Left lung (tissue), 10 donors: Measurements from ENCODE around the gene MICB. TPM values are rescaled to one million over a fixed set of nuclear protein-coding genes. Genes with fewer than 3 reads are reported as not detected.
A peak's percentile ranks its signal among the peaks of the same experiment; 100 is the strongest.
"Not testable (repeated sequence)": the region's sequence is repeated elsewhere in the genome, so short reads cannot be mapped to it uniquely, and the experiment has no call there.

Experiments used
- ATAC-seq: fragments of 200-7000 bp; cut with Tn5 transposase; one replicate; pipeline ENCODE4 v1.9.1; 2020; ENCODE audit warnings: moderate library complexity
- DNase-seq, 4 donors: peaks; one replicate each; pipeline ENCODE4 v3.0.0-alpha.2; 2013 to 2020
- H3K27ac ChIP-seq, 2 donors: fragments of 200-600 bp; sonication (generic) in 1 of 2; one replicate each; pipeline versions ENCODE4 v1.5.0 to v1.8.0; 2020 to 2021
- H3K27me3 ChIP-seq, 2 donors: fragments of 200-600 bp; sonication (generic) in 1 of 2; one replicate each; pipeline versions ENCODE4 v1.5.0 to v1.8.0; 2020 to 2021
- H3K36me3 ChIP-seq, 2 donors: fragments of 200-600 bp; sonication (generic) in 1 of 2; one replicate each; pipeline versions ENCODE4 v1.5.0 to v1.8.0; 2020 to 2021
- H3K4me1 ChIP-seq, 2 donors: fragments of 200-600 bp; one replicate each; pipeline ENCODE4 v1.8.0; 2021
- H3K4me3 ChIP-seq, 2 donors: fragments of 200-600 bp; sonication (generic) in 1 of 2; one replicate each; pipeline versions ENCODE4 v1.5.0 to v1.8.0; 2020 to 2021; ENCODE audit warnings: mild to moderate bottlenecking in 1 of 2
- H3K9me3 ChIP-seq, 2 donors: fragments of 200-600 bp; sonication (generic) in 1 of 2; one replicate each; pipeline versions ENCODE4 v1.5.0 to v1.8.0; 2020 to 2021
- intact Hi-C, 2 donors: fragments of 100-400 bp; cut with DNase I; formaldehyde crosslinking; loops; one replicate each; pipeline versions ENCODE4 v1.11.2 to v1.14.2; 2022
- polyA plus RNA-seq, 6 donors: library from polyadenylated mRNA; unstranded; fragments of 120-200 nt; gene quantifications; one replicate each; pipeline ENCODE4 v1.2.1, GENCODE V29; 2013; ENCODE audit not compliant: insufficient read length in 6 of 6
- total RNA-seq, 2 donors: library from RNA; stranded (reverse); fragmentation: NEBNext Ultra II Directional; extraction: Animal tissue kit (Norgen Biotek cat#: 25700); gene quantifications; one replicate each; pipeline ENCODE4 v1.2.1, GENCODE V29; 2021
- TF ChIP-seq, protein P1 (sequence below), 2 donors: fragments of 200-600 bp; sonication (generic) in 1 of 2; IDR thresholded peaks; one replicate each; pipeline versions ENCODE4 v1.5.0 to v1.8.0; 2021; ENCODE audit warnings: antibody characterized with exemption in 2 of 2
- donor health status: DM: no; HTN: yes; CAD: no.
- donor health status: DM: no; HTN: no; CAD: no.

Gene MICB
- total and polyA plus RNA-seq, 8 donors: 0.80 to 11.3 (median 2.3) TPM

DNA sequence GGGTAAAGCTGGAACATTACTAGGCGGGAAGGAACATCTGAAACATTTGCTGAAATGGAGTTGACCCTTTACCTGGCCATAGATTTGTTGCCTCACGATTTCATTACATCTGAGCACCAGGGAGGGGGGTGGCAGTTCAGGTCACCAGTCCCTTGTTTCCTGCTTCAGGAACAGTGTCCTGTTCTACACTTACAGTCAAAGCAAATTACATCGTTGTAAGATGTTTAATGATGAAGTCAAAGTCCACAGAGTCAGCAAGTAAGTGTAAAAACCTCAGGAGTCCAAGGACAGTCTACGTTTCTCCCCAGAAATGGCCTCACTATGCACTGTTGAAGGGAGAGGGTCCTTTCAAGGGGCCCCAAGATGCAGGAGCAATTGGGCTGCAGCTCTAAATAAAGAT lies 8.9 kb upstream of the MICB start:
- DNase-seq: no peak
- intact Hi-C loops: no loop called here
- no peak for ATAC-seq
- peaks cover 0 to 25% of the 10 kb centered on the region in 2 donors for H3K4me1 ChIP-seq
- no peak overlapping the region for H3K4me3 ChIP-seq
- H3K9me3 ChIP-seq: no peaks in the 10 kb centered on the region
- H3K27me3 ChIP-seq: no peaks in the 10 kb centered on the region
- H3K27ac ChIP-seq: no peak overlapping the region
- TF ChIP-seq, protein P1, sequence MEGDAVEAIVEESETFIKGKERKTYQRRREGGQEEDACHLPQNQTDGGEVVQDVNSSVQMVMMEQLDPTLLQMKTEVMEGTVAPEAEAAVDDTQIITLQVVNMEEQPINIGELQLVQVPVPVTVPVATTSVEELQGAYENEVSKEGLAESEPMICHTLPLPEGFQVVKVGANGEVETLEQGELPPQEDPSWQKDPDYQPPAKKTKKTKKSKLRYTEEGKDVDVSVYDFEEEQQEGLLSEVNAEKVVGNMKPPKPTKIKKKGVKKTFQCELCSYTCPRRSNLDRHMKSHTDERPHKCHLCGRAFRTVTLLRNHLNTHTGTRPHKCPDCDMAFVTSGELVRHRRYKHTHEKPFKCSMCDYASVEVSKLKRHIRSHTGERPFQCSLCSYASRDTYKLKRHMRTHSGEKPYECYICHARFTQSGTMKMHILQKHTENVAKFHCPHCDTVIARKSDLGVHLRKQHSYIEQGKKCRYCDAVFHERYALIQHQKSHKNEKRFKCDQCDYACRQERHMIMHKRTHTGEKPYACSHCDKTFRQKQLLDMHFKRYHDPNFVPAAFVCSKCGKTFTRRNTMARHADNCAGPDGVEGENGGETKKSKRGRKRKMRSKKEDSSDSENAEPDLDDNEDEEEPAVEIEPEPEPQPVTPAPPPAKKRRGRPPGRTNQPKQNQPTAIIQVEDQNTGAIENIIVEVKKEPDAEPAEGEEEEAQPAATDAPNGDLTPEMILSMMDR (IDR thresholded peaks at IDR 0.05): no peak
- H3K36me3 ChIP-seq: no peaks in the 10 kb centered on the region

DNA sequence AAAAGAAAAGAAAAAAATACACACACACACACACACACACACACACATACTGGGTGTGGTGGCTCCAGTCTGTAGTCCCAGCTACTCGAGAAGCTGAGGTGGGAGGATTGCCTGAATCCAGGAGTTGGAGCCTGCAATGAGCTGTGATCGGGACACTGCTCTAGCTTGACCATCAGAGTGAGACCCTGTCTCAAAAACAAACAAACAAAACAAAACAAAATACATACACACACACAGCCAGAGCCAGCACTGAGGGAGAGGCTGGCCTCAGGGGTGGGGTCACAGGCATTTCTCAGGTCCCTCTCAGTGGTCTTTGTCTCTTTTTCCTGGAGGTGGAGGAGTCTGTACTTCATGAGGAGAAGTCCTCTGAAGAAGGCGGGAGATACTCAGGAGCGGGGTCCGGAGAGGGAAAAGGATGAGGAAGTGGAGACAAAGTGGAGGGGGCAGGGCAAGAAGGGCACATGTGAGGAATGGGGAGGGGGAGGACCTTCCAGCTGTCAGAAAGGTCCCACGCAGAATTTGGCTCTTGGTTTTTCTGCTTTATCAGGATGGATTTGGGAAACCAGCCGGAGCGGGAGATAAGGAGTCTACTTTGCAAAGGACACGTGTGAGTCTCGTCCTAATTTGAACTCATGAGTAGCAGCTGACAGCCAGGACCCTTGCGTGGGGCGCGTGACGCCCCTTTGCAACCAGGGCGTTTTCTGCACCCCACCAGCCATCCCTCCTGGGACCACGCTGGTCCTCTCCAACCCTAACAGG lies 7.7 kb upstream of the MICB start:
- no peak for DNase-seq
- intact Hi-C loops: loop anchor here in 1 of 2 donors (10.0 kb wide), 1 partner anchor 105 kb away; the partner anchor contains the start of gene NCR3
- Histone ChIP-seq H3K9me3 (no peaks in the 10 kb centered on the region), H3K27ac (no peak overlapping the region), H3K36me3 (no peaks in the 10 kb centered on the region), H3K4me1 (peaks cover 0 to 29% of the 10 kb centered on the region in 2 donors), H3K27me3 (no peaks in the 10 kb centered on the region), H3K4me3 (no peak overlapping the region)
- no peak for ATAC-seq
- TF ChIP-seq, protein P1 (IDR thresholded peaks at IDR 0.05): no peak

DNA sequence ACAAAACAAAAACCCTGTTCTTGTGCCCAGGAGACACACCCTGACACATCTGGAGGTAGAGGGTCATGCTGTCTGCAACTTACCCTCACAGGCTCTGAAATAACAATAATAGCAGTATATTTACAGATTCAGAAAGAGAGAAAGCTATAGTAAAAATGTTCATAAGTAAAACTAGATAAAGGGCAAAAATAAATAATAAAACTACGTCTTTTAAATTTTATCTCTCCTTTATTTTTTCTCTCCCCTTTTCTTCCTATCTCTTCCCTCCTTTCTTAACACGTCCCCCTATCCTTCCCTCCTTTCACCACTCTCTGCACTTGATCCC lies 4.4 kb upstream of the MICB start:
- H3K27ac ChIP-seq: peak overlapping the region in 1 of 2 donors; percentile 90
- not testable (repeated sequence) for ATAC-seq, H3K36me3 ChIP-seq, H3K27me3 ChIP-seq, H3K9me3 ChIP-seq, DNase-seq
- intact Hi-C loops: loop anchor here in 1 of 2 donors (10.0 kb wide), 1 partner anchor 101 kb away; the partner anchor contains the start of gene NCR3
- H3K4me1 ChIP-seq: peaks cover 0 to 52% of the 10 kb centered on the region in 2 donors
- H3K4me3 ChIP-seq: peak overlapping the region; percentile 53 to 81

DNA sequence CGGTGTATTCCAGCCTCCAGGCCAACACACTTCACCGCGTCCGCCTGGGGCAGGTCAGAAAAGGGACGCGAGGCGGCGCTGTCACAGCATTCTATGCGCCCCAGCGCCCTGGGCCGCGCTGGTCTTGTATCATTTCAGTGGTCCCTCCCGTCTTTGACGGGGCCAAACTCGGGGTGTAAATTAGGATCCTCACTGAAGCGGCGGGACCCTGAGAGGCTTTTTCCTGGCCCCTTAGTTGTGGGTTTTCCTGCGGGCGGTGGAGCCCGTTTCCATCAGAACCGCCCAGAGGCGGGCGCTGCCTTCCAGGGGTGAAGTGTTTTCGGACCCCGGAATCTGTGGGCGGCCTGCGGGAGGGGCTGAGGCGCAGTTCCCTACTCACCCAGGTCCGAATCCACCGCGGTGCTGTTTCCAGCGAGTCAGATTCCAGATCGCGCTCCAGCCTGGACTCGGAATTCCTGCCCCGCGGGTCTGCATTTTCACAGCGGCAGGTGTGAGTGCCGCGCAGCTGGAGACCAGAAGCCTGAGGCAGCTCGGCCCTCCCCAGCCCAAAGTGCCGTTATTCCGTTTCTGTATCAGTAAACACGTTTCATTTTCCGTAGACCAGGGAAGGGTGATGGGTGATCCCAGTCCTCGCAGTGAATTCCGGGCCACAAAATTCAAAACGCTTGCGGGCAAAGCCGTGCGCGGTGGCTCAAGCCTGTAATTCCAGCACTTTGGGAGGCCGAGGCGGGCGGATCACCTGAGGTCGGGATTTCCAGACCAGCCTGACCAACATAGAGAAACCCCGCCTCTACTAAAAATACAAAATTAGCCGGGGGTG lies 3.9 kb upstream of the MICB start:
- peaks cover 0 to 58% of the 10 kb centered on the region in 2 donors for H3K4me1 ChIP-seq
- no peaks in the 10 kb centered on the region for H3K36me3 ChIP-seq
- ATAC-seq: peak; percentile 82
- peak in 3 of 4 donors; percentile 67 to 97 (median 88) for DNase-seq
- TF ChIP-seq, protein P1 (IDR thresholded peaks at IDR 0.05): peak; percentile 82 to 94
- no peaks in the 10 kb centered on the region for H3K27me3 ChIP-seq
- H3K27ac ChIP-seq: peak overlapping the region; percentile 78 to 90
- H3K9me3 ChIP-seq: no peaks in the 10 kb centered on the region
- peak overlapping the region; percentile 53 to 81 for H3K4me3 ChIP-seq
- intact Hi-C loops: loop anchor here in 1 of 2 donors (10.0 kb wide), 1 partner anchor 101 kb away; the partner anchor contains the start of gene NCR3

DNA sequence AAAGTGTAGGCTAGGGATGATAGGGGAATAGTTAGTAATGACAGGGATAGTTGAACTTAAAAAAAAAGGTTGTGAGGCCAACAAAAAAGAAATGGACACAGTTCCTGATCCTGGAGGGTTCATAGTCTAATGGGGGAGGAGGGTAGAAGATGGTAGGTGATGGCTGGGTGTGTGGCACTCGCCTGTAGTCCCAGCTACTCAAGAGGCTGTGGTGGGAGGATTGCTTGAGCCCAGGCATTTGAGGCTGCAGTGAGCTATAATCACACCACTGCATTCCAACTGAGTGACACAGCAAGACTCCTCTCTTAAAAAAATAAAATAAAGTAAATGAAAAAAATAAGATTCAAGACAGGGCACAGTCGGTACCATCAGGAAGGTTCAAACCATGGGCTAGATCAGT lies 2.4 kb upstream of the MICB start:
- H3K9me3 ChIP-seq: no peaks in the 10 kb centered on the region
- no peaks in the 10 kb centered on the region for H3K27me3 ChIP-seq
- peak overlapping the region in 1 of 2 donors; percentile 81 for H3K4me3 ChIP-seq
- no peak for ATAC-seq
- H3K27ac ChIP-seq: peak overlapping the region; percentile 78 to 90
- peaks cover 0 to 62% of the 10 kb centered on the region in 2 donors for H3K4me1 ChIP-seq
- H3K36me3 ChIP-seq: no peaks in the 10 kb centered on the region
- TF ChIP-seq, protein P1 (IDR thresholded peaks at IDR 0.05): no peak
- intact Hi-C loops: loop anchor here in 1 of 2 donors (10.0 kb wide), 1 partner anchor 99 kb away; the partner anchor contains the start of gene NCR3
- DNase-seq: no peak

DNA sequence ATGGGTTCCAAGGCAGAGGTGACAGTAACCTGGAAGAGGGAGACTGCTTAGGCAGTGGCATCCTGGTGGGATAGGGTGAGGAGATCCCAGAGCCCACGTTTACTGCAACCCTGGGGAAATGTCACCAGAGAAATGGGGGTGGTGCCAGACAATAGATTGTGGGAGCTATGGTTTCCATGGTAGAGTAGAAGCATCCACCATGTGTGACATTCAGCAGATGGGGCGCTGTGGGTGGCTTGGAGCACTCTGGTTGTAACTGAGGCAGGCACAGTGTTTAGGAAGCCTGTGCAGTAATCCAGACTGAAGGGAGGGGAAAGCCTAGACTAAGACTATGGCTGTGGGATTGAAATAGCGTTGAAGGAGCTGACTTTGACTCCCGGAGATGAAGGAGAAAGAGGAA lies 1.1 kb upstream of the MICB start:
- intact Hi-C loops: loop anchor here in 1 of 2 donors (10.0 kb wide), 1 partner anchor 98 kb away; the partner anchor contains the start of gene NCR3
- not testable (repeated sequence) for H3K27me3 ChIP-seq
- peak overlapping the region in 1 of 2 donors; percentile 81 for H3K4me3 ChIP-seq

More for the DNA sequence above, 1.1 kb upstream of the MICB start:
- ATAC-seq, DNase-seq, H3K36me3 ChIP-seq, H3K9me3 ChIP-seq: not testable (repeated sequence)
- H3K4me1 ChIP-seq: peaks cover 0 to 58% of the 10 kb centered on the region in 2 donors
- H3K27ac ChIP-seq: peak overlapping the region; percentile 60 to 73
